HG02852 (cell line): ENCODE results near the gene SUPV3L1.
A peak's percentile ranks its signal among the peaks of the same experiment; 100 is the strongest.

Source experiments
- ATAC-seq: cut with Tn5 transposase; IDR thresholded peaks from one replicate; pipeline ENCODE4 v1.9.1; 2021; ENCODE audit warnings: mild to moderate bottlenecking, moderate library complexity; ENCODE audit not compliant: unreplicated experiment

SUPV3L1 gene

DNA sequence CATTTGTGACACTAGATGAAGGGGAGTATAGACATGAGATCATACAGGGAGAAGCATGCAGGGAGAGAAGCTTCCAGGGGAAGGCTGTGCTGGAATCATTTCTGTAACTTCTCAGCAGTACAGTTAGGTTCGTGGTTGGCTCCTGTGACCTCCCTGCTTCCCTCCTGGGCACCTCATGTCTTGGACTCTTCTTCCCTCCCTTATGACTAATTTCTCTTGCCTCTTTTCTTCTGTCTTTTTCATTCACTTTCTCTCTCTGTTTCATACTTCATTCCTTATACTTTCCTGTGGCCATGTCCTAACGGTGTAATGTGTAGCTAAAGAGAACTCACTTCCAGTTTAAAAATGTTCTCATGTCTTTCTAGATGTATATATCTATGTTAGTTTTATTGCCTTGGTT, 21.0 kb downstream of the SUPV3L1 start:
- ATAC-seq: no peak

- ATAC-seq: no peak
Measured at GRCh38 chr10:69202332-69202731, 22.3 kb downstream of the SUPV3L1 start.

GRCh38 chr10:69208761-69209160, 28.7 kb downstream of the SUPV3L1 start:
- ATAC-seq: no peak

GRCh38 chr10:69209787-69210484, 29.9 kb downstream of the SUPV3L1 start:
- ATAC-seq: no peak

GRCh38 chr10:69211104-69211503, 31.1 kb downstream of the SUPV3L1 start:
- no peak for ATAC-seq

DNA sequence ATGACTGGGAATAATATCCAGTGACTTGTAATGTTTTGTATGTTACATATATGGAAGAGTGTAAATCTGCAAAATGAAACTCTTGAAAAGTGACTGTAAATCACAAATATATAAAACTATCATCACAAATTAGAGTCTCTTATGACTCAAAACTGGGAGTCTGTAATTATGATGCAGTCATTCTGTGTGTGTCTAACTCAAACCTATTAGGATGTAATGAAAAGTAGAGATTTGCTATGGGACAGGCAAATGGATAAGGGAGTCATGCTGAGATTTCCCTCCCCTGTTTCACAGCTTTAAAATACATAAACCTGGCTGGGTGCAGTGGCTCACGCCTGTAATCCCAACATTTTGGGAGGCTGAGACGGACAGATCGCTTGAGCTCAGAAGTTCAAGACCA, 31.5 kb downstream of the SUPV3L1 start:
- ATAC-seq: no peak

DNA sequence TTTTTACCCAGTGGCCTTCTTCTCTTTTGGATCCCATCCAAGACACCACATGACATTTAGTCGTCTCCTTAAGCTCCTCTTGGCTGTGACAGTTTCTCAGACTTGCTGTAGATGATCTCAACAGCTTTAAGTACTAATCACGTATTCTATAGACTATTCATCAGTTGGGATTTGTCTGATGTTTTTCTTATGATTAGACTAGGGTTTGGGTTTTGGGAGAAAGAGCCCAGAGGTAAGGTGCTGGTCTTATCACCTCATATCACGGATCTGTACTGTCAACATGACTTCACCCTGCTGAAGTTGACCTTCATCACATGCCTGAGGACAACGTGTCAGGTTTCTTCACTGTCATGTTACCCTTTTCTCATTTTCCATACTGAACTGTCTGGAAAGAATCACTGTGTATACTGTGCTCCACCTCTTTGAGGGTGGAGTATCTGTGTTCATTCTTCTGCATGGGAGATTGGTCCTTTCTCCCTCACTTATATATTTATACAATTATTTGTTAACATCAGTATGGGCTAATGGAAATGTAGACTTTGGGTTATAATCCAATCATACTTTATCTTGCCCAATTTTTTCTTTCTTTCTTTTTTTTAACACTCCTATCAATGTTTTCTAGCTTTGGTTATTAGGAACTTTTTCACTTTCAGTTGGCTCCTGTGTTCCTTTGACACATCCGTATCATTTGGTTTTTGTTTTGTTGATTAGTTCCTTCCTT, 33.7 kb downstream of the SUPV3L1 start:
- no peak for ATAC-seq

GRCh38 chr10:69214666-69215131, 34.7 kb downstream of the SUPV3L1 start:
- no peak for ATAC-seq

GRCh38 chr10:69215405-69216171, 35.6 kb downstream of the SUPV3L1 start:
- ATAC-seq: no peak

DNA sequence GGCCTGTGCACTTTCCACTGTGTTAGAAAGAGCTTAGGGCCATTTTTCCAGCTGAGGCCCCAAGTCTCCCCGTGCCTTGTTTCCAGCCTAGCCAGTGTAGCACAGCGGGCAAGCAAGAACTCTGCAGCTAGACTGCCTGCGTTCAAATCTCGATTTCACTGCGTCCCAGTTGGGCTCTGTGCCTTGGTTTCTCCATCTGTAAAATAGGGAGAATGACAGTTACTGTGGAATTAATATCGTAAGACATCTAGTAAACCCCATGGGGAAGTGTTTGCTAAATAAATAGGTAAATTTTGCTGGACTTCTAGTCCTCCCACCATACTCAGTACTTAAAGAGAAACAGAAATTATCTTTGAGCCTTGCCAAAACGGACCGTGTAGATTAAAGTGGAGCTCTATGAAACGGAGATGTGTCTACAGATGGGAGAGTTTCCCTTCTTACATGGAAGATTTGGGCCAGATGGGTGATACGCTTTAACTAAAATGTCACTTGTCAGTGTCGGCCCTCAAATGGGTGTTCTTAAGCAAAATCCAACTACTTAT, 36.6 kb downstream of the SUPV3L1 start:
- no peak for ATAC-seq

DNA sequence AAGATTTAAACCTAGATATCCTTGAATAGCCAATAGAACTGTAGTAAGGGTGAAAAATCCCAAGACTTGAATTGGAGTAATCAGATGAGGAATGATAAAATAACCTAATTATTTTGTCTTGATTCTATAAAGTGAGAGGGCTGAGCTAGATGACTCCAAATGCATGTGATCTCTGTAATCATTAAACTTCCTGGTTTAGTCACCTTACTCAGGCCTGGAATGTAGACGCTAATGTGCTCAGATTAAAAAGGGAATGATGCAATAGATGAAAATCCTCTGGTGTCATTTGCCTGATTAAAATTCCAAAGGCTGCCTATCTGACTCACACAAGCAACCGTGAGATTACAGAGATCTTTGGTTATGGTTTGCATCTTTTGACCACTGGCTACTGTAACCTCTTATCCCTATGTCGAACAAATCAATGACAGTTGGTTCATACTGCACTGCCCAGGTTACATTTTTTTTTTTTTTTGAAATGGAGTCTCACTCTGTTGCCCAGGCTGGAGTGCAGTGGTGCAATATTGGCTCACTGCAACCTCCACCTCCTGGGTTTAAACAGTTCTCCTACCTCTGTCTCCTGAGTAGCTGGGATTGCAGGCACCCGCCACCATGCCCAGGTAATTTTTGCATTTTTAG, 37.2 kb downstream of the SUPV3L1 start:
- no peak for ATAC-seq

GRCh38 chr10:69218831-69219230, 38.8 kb downstream of the SUPV3L1 start:
- no peak for ATAC-seq

DNA sequence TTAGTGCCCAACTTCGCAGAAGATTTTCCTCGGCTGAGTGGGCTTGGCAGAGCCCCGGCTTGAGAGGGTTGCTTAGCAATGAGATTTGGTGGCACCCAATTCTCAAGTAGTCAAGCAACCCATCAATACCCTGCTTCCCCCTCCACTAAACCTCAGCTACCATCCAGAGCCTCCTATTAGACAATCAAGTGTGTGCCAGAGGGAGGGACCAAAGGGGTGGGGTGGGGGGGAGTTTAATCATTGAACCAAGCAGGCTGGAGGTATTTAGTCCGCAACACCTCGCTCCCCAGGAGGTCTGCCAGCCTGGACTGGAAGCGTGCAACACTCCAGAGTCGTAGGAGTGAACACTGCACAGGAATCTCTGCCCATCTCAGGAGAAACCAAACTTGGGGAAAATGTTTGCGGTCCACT, 40.0 kb downstream of the SUPV3L1 start, which contains the start of gene HKDC1:
Gene HKDC1 (plus strand): TSS at position 292 of the 411 bp plus-strand sequence. CDS start 104 bp downstream, at position 396.
- ATAC-seq: no peak

DNA sequence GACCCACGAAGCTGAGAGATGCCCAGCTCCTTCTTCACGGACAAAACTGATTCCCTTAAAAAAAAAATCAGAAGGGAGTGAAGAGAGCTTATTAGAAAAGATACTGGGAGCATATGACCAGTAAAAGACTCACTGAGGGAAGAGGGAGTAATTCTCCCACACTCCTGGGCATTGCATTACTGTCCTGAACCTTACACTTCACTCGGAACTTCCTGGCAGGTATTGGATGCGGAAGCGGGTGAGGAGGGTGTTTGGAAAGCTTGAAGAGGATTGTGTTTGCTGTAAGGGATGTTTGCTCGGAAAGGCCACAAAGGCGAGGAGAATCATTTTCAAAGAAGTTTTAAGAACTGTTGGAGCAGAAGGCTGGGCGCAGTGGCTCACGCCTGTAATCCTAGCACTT, 40.5 kb downstream of the SUPV3L1 start:
- no peak for ATAC-seq

DNA sequence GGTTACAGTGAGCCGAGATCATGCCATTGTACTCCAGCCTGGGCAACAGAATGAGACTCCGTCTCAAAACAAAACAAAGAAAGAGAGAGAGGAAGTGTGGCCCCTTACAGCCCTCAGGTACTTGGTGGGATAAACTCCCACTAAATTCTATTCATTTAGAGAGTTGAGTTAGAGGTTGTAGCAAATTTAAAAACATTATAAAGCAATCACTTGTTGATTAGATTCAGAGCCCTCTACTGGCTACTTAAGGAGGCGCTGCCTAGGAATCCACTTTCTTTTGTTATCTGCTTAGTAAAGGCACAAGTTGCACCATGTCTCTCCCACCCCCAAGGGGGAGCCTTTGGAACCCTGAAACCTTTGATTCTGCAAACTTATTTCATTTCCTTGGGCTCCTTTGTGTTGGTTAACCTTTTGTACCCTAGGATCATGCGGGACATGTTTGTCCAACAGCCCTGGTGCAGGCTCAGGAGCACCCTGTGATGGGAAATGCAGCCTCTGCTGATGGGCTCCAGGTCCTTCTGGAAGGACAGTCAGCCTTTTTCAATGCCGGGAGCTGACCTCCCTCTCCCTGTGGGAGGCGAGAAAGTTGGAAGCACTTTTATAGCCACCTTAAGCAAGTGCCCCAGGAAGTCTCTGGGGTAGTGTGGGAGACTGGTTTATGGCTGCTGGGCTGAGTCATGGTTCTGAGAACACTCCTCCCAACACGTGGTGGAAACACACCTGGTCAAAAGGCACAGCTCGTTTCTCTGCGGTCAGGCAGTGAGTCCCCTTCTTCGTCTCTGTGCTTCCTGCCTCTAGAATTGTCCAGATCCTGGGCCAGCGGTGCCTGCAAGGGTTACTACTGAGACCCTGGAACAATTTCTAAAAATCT, 42.4 kb downstream of the SUPV3L1 start:
- ATAC-seq: peak; percentile 97

GRCh38 chr10:69223028-69223342, 43.0 kb downstream of the SUPV3L1 start:
- ATAC-seq: no peak

GRCh38 chr10:69224862-69225657, 45.0 kb downstream of the SUPV3L1 start:
- no peak for ATAC-seq

DNA sequence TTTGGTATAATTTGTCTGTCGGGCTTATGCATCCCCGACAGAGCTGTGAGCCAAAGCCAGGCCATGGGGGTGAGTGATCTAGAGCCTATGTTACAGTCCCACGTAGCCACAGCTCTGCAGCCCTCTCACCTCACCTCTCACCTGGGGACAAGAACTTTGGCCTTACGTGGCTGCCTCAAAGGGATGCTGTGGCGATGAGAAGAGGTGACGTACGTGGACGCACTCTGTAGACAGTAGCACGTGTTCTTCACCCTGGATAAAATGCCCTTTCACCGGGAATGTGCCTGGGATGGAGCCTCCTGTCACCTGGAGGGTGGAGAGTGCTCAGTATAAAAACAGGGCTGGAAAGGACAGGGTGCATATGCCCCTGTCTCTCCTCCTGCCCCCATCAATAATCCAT, 45.6 kb downstream of the SUPV3L1 start:
- ATAC-seq: no peak

DNA sequence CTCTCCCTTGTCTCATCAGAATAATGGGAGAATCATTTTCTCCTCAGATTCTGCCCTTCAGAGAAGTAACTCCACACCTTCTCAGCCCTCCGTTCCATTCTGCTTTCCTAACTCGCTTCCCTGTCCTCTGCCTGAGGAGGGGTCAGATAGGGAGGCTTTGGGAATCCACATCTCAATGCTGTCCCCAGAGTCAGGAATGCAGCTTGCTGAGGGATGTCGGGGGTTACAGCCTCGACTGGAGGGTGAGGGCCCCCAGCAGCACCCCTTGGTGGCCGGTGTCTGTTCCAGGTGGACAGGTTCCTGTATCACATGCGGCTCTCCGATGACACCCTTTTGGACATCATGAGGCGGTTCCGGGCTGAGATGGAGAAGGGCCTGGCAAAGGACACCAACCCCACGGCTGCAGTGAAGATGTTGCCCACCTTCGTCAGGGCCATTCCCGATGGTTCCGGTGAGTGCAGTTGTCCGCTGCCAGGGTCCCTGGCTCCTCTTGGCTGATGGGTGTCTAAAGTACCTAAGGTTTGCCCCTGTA, 47.0 kb downstream of the SUPV3L1 start:
- no peak for ATAC-seq
